Hepatocyte (in vitro differentiated cells): Measurements from ENCODE around the gene PRKCZ. TPM values are rescaled to one million over a fixed set of nuclear protein-coding genes. Genes with fewer than 3 reads are reported as not detected.
A peak's percentile ranks its signal among the peaks of the same experiment; 100 is the strongest.

Source experiments
- DNase-seq: peaks from one replicate; pipeline ENCODE4 v3.0.0-alpha.2; 2016; ENCODE audit warnings: low spot score
- H2AFZ ChIP-seq: fragments of 200-600 bp; sonication (generic); 2 replicates; pipeline ENCODE4 v1.6.0; 2016; ENCODE audit warnings: antibody characterized with exemption, mild to moderate bottlenecking
- H3K27ac ChIP-seq: fragments of 200-600 bp; sonication (generic); 2 replicates; pipeline ENCODE4 v1.5.1; 2016; ENCODE audit warnings: mild to moderate bottlenecking
- H3K27me3 ChIP-seq: fragments of 200-600 bp; sonication (generic); 2 replicates; pipeline ENCODE4 v1.6.1; 2016
- H3K36me3 ChIP-seq: fragments of 200-600 bp; sonication (generic); replicated peaks from 2 replicates; pipeline ENCODE4 v1.5.1; 2016; ENCODE audit warnings: low read depth; ENCODE audit not compliant: insufficient read depth
- H3K4me1 ChIP-seq: fragments of 200-600 bp; sonication (generic); 2 replicates; pipeline ENCODE4 v1.5.1; 2016; ENCODE audit warnings: mild to moderate bottlenecking, moderate library complexity; ENCODE audit not compliant: insufficient read depth
- H3K4me2 ChIP-seq: fragments of 200-600 bp; sonication (generic); 2 replicates; pipeline ENCODE4 v1.6.0; 2016
- H3K4me3 ChIP-seq: fragments of 200-600 bp; sonication (generic); 2 replicates; pipeline ENCODE4 v1.5.1; 2016; ENCODE audit warnings: mild to moderate bottlenecking
- H3K79me2 ChIP-seq: fragments of 200-600 bp; sonication (generic); 2 replicates; pipeline ENCODE4 v1.6.0; 2017; ENCODE audit warnings: mild to moderate bottlenecking
- H3K9me2 ChIP-seq: fragments of 200-600 bp; sonication (generic); replicated peaks from 2 replicates; pipeline ENCODE4 v1.6.0; 2017; ENCODE audit warnings: mild to moderate bottlenecking; ENCODE audit not compliant: insufficient read depth
- H3K9me3 ChIP-seq: fragments of 200-600 bp; sonication (generic); 2 replicates; pipeline ENCODE4 v1.5.1; 2016; ENCODE audit warnings: low read depth, mild to moderate bottlenecking
- H4K20me1 ChIP-seq: fragments of 200-600 bp; sonication (generic); 2 replicates; pipeline ENCODE4 v1.6.0; 2016; ENCODE audit warnings: mild to moderate bottlenecking; ENCODE audit not compliant: insufficient read depth, poor library complexity, severe bottlenecking
- CTCF ChIP-seq: fragments of 200-600 bp; sonication (generic); IDR thresholded peaks from 2 replicates; pipeline ENCODE4 v1.5.1; 2016; ENCODE audit warnings: antibody characterized with exemption, mild to moderate bottlenecking; ENCODE audit not compliant: poor library complexity
- EZH2 ChIP-seq: fragments of 200-600 bp; sonication (generic); IDR thresholded peaks from 2 replicates; pipeline ENCODE4 v1.6.1; 2016; ENCODE audit warnings: antibody characterized with exemption, mild to moderate bottlenecking, borderline replicate concordance
- EZH2phosphoT487 ChIP-seq: fragments of 200-600 bp; sonication (generic); IDR thresholded peaks from one replicate; pipeline ENCODE4 v1.6.1; 2018; ENCODE audit warnings: antibody characterized with exemption, mild to moderate bottlenecking, low read depth, moderate library complexity; ENCODE audit not compliant: unreplicated experiment, severe bottlenecking
- WGBS: methylation state at CpG from one replicate; pipeline ENCODE4 v1.1.6; 2016; ENCODE audit warnings: low lambda C conversion rate; ENCODE audit errors: missing lambda C conversion rate; 5-methylcytosine and 5-hydroxymethylcytosine counted together
- polyA plus RNA-seq: library from polyadenylated mRNA; unstranded; fragments of >200 nt; fragmentation: Nextera tagmentation; extraction: Ambion mirVana; gene quantifications from 2 replicates; pipeline ENCODE4 v1.2.1, GENCODE V29; 2016
- total RNA-seq: library from RNA; depleted of rRNA; stranded (reverse); fragments of >200 nt; gene quantifications from 2 replicates; pipeline ENCODE4 v1.2.3, GENCODE V29; 2014

Gene PRKCZ
- total and polyA plus RNA-seq, 2 experiments from 2014 or later = 41.0 to 52.3 TPM

- TF ChIP-seq EZH2 (no peak), EZH2phosphoT487 (no peak), CTCF (no peak)
These were observed 34.1 kb upstream of the PRKCZ start for GRCh38 chr1:2016123-2016522.

GRCh38 chr1:2018217-2019171 is 31.7 kb upstream of the PRKCZ start:
- H3K27me3 ChIP-seq = peaks cover 68% of the 10 kb centered on the region
- no peaks in the 10 kb centered on the region for H3K9me3 ChIP-seq
- H3K4me1 ChIP-seq = peaks cover 3% of the 10 kb centered on the region
- no peak overlapping the region for H3K4me2 ChIP-seq
- DNase-seq = no peak
- no peaks in the 10 kb centered on the region for H3K79me2 ChIP-seq
- 32% methylated on average over 35 of the region's 48 CpGs for WGBS
- no peak overlapping the region for H3K27ac ChIP-seq
- no peak overlapping the region for H2AFZ ChIP-seq
- peaks cover 3% of the 10 kb centered on the region for H4K20me1 ChIP-seq
- no peak overlapping the region for H3K4me3 ChIP-seq
- no peaks in the 10 kb centered on the region for H3K9me2 ChIP-seq
- H3K36me3 ChIP-seq = no peaks in the 10 kb centered on the region
- TF ChIP-seq EZH2 = peak; percentile 64
- TF ChIP-seq EZH2phosphoT487 = no peak

More at GRCh38 chr1:2016123-2016522, 34.1 kb upstream of the PRKCZ start:
- peaks cover 3% of the 10 kb centered on the region for H3K4me1 ChIP-seq
- DNase-seq = no peak
- H3K27me3 ChIP-seq = peaks cover 58% of the 10 kb centered on the region
- H3K4me2 ChIP-seq = no peak overlapping the region
- H3K36me3 ChIP-seq = no peaks in the 10 kb centered on the region
- no peak overlapping the region for H3K27ac ChIP-seq
- no peak overlapping the region for H3K4me3 ChIP-seq
- H3K9me2 ChIP-seq = no peaks in the 10 kb centered on the region
- WGBS = 92% methylated on average over 9 of the region's 9 CpGs
- no peaks in the 10 kb centered on the region for H3K9me3 ChIP-seq
- no peaks in the 10 kb centered on the region for H3K79me2 ChIP-seq
- no peak overlapping the region for H2AFZ ChIP-seq
- H4K20me1 ChIP-seq = peaks cover 3% of the 10 kb centered on the region

GRCh38 chr1:2019172-2019543 is 31.1 kb upstream of the PRKCZ start, which contains the start of gene GABRD:
GABRD (plus strand) TSS chr1:2019345; CDS start chr1:2019424, 79 bp downstream.
- no peak within 1 kb of the TSS for H3K4me3 ChIP-seq
- no CpG with 5 or more reads among the region's 60 CpGs for WGBS
- H3K27me3 ChIP-seq = peaks cover 68% of the 10 kb centered on the region
- H3K4me2 ChIP-seq = peak within 1 kb of the TSS; percentile 78
- H4K20me1 ChIP-seq = peaks cover 3% of the 10 kb centered on the region
- H3K4me1 ChIP-seq = peaks cover 3% of the 10 kb centered on the region
- peak; percentile 62 for DNase-seq
- no peaks in the 10 kb centered on the region for H3K9me3 ChIP-seq
- no peak within 1 kb of the TSS for H3K27ac ChIP-seq
- no peak within 1 kb of the TSS for H2AFZ ChIP-seq
- TF ChIP-seq EZH2phosphoT487 (no peak), CTCF (no peak), EZH2 (no peak)
- no peaks in the 10 kb centered on the region for H3K36me3 ChIP-seq
- H3K9me2 ChIP-seq = no peaks in the 10 kb centered on the region
- no peaks in the 10 kb centered on the region for H3K79me2 ChIP-seq
